NCI-H2107 (cell line): Measurements from ENCODE around the gene TEX261.

ENCODE experiments used
- DNase-seq: peaks from one replicate; lab custom pipeline; 2025; lab: John Stamatoyannopoulos, UW

Gene TEX261

GRCh38 chr2:70936979-70937811, 57.5 kb downstream of the TEX261 start:
- DNase-seq: no peak

GRCh38 chr2:70936165-70936978, 58.3 kb downstream of the TEX261 start:
- DNase-seq: no peak
